Inferior parietal cortex (tissue), 1 donor: Measurements from ENCODE around the gene ALG3.

ENCODE experiments used
- DNase-seq: peaks from one replicate; pipeline ENCODE4 v3.0.0-alpha.2; 2016; ENCODE audit errors: extremely low spot score

ALG3 gene

DNA sequence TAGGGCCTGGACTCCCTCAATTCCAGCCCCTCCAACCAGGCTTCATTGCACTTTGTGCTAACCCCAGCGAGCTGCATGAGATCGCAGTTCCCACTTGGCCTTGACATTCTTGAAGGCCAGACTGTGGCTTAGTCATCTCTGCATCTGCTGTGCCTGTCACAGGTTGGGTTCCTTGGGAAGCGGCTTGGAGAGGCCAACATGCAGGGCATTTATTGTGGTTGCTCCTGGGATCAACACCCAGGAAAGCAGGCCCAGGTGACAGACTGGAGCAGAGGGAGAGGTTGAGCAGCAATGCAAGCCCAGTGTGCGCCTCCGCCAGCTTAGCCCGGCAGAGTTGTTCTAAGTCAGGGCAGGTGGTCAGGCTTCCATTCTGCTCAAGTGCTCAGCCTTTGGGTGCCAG lies 52.2 kb downstream of the ALG3 start:
- DNase-seq = no peak

DNA sequence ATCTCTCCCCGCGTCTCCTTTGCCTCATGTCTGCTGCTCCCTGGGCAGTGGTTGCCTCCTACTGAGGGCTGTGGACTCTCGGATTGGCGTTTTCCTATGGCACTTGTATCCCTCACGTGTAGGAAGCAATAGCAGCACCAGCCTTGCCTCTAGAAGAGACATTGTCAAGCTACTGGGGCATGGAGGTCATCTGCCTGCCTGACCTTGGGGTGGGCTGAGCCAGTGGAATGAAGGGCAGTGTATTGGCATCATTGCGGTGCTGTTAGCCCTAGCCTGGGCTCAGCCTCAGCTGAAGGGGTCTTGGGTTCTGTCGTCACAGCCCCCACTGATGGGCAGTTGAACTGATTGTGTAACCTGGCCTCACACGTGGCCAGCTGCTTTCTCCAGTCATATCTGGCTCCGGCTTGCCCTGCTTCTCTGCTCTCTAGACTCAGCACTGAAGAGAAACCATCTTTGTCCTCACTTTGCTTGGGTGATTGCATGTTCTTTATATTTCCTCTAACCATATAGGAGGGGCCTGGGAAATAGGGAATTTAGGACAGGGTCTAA lies 54.7 kb downstream of the ALG3 start:
- DNase-seq = no peak

DNA sequence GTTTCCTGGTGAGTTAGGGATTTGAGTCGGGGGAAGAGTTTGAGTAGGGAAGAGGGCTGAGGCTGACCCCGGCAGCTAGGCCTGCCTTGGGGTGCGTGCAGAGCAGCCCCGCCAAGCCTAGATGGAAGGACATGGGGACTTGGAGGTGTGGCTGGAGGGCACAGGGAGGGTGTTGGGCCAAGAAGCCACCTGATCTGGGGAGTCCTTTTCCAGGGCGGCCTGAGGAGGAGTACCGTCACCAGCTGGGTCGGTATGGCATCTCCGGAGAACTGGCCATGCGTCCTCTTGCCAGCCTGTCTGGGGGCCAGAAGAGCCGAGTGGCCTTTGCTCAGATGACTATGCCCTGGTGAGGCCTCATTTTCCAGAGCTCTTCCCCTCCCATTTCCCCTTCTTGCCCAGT lies 55.9 kb downstream of the ALG3 start:
- DNase-seq = no peak
